ENCODE data around the gene RNF157.
"Not testable (repeated sequence)": the region's sequence is repeated elsewhere in the genome, so short reads cannot be mapped to it uniquely, and the experiment has no call there.

RNF157 gene

GRCh38 chr17:76191896-76192295, 48.4 kb downstream of the RNF157 start:
- TF ChIP-seq, protein P1, sequence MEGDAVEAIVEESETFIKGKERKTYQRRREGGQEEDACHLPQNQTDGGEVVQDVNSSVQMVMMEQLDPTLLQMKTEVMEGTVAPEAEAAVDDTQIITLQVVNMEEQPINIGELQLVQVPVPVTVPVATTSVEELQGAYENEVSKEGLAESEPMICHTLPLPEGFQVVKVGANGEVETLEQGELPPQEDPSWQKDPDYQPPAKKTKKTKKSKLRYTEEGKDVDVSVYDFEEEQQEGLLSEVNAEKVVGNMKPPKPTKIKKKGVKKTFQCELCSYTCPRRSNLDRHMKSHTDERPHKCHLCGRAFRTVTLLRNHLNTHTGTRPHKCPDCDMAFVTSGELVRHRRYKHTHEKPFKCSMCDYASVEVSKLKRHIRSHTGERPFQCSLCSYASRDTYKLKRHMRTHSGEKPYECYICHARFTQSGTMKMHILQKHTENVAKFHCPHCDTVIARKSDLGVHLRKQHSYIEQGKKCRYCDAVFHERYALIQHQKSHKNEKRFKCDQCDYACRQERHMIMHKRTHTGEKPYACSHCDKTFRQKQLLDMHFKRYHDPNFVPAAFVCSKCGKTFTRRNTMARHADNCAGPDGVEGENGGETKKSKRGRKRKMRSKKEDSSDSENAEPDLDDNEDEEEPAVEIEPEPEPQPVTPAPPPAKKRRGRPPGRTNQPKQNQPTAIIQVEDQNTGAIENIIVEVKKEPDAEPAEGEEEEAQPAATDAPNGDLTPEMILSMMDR (IDR thresholded peaks at IDR 0.05; ENCODE audit: insufficient read depth, low read depth, low read length, missing control alignments), result no peak
- H3K4me3 ChIP-seq (ENCODE audit: low read length), result no peak overlapping the region
- no peak for DNase-seq (ENCODE audit: low read depth)

DNA sequence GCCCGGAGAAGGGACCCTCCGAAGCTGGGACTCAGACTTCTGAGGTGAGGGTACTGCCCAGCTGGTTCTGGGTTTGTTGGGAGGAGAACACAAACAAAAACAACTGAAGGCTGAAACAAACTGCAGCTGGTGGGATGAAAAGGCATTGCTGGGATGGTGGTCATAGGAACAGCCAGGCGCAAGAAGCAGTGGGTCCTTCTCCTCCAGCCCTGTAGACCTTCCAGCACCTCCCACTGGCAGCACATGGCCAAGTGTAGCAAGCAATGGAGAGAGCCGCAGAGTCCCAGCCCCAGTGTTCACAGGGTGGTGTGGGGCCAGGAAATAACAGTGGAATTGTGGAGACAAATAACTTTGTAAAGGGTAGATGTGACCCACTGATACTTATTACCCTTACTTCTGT, 50.6 kb downstream of the RNF157 start:
- DNase-seq (ENCODE audit: low read depth), result no peak
- TF ChIP-seq, protein P1 (IDR thresholded peaks at IDR 0.05; ENCODE audit: insufficient read depth, low read depth, low read length, missing control alignments), result no peak
- H3K4me3 ChIP-seq (ENCODE audit: low read length), result no peak overlapping the region

GRCh38 chr17:76189247-76189646, 51.0 kb downstream of the RNF157 start:
- DNase-seq (ENCODE audit: low read depth), result no peak
- TF ChIP-seq, protein P1 (IDR thresholded peaks at IDR 0.05; ENCODE audit: insufficient read depth, low read depth, low read length, missing control alignments), result no peak
- H3K4me3 ChIP-seq (ENCODE audit: low read length), result no peak overlapping the region

- TF ChIP-seq, protein P1 (IDR thresholded peaks at IDR 0.05; ENCODE audit: insufficient read depth, low read depth, low read length, missing control alignments), result no peak
- no peak overlapping the region for H3K4me3 ChIP-seq (ENCODE audit: low read length)
- DNase-seq (ENCODE audit: low read depth), result no peak
Measured at GRCh38 chr17:76188213-76189016, 51.9 kb downstream of the RNF157 start.

DNA sequence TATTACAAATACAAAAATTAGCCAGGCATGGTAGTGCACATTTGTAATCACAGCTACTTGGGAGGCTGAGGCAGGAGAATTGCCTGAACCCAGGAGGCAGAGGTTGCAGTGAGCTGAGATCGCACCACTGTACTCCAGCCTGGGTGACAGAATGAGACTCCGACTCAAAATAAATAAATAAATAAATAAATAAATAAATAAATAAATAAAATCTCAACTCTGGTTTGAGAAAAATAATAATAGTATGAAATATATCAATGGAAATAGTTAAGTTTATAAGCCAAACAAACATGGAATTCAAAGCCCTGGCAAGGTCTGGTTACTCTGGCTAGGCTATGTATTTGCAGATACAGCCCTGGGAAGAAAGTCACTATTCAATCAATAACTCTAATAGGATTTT, 53.5 kb downstream of the RNF157 start:
- not testable (repeated sequence) for DNase-seq (ENCODE audit: low read depth); H3K4me3 ChIP-seq (ENCODE audit: low read length)

DNA sequence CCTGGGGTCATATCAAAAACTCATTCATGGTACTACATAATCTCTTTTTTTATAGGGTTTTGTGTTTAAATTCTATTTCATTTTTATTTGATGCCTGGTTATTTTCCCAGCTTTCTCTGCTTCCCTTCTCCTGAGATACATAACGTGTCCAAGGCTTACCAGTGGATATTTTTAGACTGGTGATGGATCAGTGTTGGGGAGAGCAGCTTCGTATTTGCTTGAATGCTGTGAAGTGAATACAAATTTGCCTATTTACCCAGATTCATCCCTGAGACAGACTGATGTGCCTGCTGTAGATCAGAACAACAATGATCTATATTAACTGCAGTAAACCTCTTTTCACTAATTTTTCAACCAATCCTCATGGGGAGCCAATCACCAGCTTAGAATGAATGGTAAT, 56.0 kb downstream of the RNF157 start:
- no peak overlapping the region for H3K4me3 ChIP-seq (ENCODE audit: low read length)
- DNase-seq (ENCODE audit: low read depth), result no peak
- TF ChIP-seq, protein P1 (IDR thresholded peaks at IDR 0.05; ENCODE audit: insufficient read depth, low read depth, low read length, missing control alignments), result no peak

- TF ChIP-seq, protein P1 (IDR thresholded peaks at IDR 0.05; ENCODE audit: insufficient read depth, low read depth, low read length, missing control alignments), result peak; percentile 88
- peak; percentile 90 for DNase-seq (ENCODE audit: low read depth)
- no peak overlapping the region for H3K4me3 ChIP-seq (ENCODE audit: low read length)
Measured at GRCh38 chr17:76182016-76182764, 58.1 kb downstream of the RNF157 start.

Data from epithelial cell of esophagus (primary cell).